LNCaP clone FGC (cell line): ENCODE measurements around the gene LBR.

Source experiments
- DNase-seq: peaks from one replicate; pipeline ENCODE4 v3.0.0-alpha.2; 2011; ENCODE audit warnings: low read depth
- H3K4me3 ChIP-seq: 2 replicates; pipeline ENCODE4 v1.5.1; 2011; ENCODE audit warnings: mild to moderate bottlenecking, low read depth, low read length, control low read depth
- CTCF ChIP-seq: IDR thresholded peaks from 2 replicates; pipeline ENCODE4 v1.5.1; 2012; ENCODE audit warnings: mild to moderate bottlenecking; ENCODE audit not compliant: control insufficient read depth, insufficient read depth; ENCODE audit errors: extremely low read depth

LBR gene

GRCh38 chr1:225378880-225379279 lies 49.0 kb downstream of the LBR start:
- no peak for DNase-seq
- no peak for TF ChIP-seq CTCF
- no peak overlapping the region for H3K4me3 ChIP-seq

- TF ChIP-seq CTCF = no peak
- no peak for DNase-seq
- no peak overlapping the region for H3K4me3 ChIP-seq
These were observed 52.8 kb downstream of the LBR start for GRCh38 chr1:225374996-225375395.

- no peak for DNase-seq
- no peak for TF ChIP-seq CTCF
- H3K4me3 ChIP-seq = no peak overlapping the region
These were observed 54.7 kb downstream of the LBR start for GRCh38 chr1:225373155-225373554.

- H3K4me3 ChIP-seq = no peak overlapping the region
- no peak for DNase-seq
- no peak for TF ChIP-seq CTCF
These were observed 56.4 kb downstream of the LBR start for GRCh38 chr1:225371366-225372010.

- DNase-seq = no peak
- no peak overlapping the region for H3K4me3 ChIP-seq
- no peak for TF ChIP-seq CTCF
These were observed 59.7 kb downstream of the LBR start for GRCh38 chr1:225368036-225368552.

- TF ChIP-seq CTCF = no peak
- DNase-seq = no peak
- no peak overlapping the region for H3K4me3 ChIP-seq
These were observed 61.3 kb downstream of the LBR start for GRCh38 chr1:225366552-225366951.

GRCh38 chr1:225366018-225366417 lies 61.8 kb downstream of the LBR start:
- DNase-seq = no peak
- H3K4me3 ChIP-seq = no peak overlapping the region
- no peak for TF ChIP-seq CTCF
